ENCODE results near the gene GPX4.

Gene GPX4

DNA sequence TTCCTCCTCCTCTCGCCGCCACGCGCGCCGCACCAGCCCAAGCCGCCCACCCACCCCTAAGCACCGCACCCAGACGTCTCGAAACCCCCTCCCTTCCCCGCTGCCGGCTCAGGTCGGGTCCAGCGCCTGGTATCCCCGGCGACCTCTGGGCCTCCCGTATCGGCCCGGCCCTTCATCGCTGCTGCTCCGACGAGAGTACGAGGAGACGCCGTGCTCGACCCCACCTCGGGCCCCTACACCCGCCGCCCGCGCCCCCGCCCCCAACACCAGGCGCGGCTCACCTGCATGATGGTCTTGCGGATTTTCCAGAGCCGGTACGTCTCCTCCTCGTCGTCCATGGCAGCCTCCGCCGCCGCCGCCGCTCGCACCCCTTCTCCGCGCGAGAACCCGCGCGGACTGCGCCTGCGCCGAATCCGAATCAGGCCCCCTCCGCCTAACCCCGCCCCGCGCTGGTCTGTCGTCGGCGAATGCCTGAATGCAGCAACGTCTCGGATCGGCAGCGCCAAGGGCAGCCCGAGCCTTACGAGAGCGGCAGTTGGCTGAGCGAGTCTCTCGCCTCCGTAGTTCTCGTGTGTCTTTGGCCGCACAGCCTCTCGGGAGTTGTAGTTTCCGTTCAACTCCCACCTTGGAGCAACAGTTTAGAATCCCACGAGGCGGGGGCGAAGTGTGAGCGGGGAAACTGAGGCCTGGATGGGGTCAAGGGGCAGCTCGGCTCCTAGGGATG is 8.7 kb upstream of the GPX4 start, which contains the start of gene POLR2E:
TSS of gene POLR2E (minus strand) at position 398 of the 724 bp plus-strand sequence. CDS start at position 338, 60 bp downstream.
- peak; percentile 96 for DNase-seq (ENCODE audit: low read depth, low spot score)
- peak within 1 kb of the TSS; percentile 93 for H3K4me3 ChIP-seq (ENCODE audit: low read length)

- DNase-seq (ENCODE audit: low read depth, low spot score): no peak
These were observed 6.0 kb upstream of the GPX4 start for GRCh38 chr19:1097810-1098176.

DNA sequence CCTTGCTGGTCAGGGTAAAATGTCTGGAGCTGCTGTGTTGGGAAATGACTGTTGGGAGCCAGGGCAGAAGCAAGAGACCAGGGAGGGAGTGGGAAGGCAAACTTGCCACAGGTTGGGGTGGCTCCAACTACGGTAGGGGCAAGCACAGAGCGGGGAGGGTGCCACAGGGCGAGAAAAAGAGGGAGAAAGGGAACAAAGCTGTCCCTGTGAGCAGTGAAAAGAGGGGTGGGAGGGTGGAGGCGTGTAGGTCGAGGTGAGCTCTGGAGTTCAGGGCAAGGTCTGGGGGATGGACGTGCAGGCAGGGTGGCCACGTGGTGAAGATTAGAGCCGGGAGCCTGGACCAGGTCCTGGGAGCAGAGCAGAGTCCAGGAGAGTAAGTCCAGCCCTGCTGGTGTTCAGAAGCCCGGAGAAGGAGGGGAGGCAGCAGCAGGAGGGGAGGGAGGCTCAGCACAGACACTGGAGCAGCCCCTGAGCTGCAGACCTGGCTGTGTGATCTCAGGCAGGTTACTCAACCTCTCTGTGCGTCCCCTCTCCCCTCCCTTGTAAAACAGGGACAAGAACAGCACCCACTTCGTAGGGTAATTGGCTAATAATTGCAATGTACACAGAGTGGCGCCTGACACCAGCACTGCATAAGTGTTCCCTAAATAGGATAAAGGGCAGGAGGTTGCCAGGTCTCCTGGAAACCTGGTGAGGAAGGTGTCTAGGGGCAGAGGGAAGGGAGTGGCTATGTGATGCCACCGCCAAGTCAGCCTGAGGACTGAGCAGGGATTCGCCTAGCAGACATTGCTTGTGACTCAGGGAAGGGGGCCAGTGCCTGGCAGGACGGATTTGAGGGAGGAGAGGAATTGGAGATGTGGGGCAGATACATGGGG is 5.4 kb upstream of the GPX4 start:
- H3K4me3 ChIP-seq (ENCODE audit: low read length): no peak overlapping the region
- DNase-seq (ENCODE audit: low read depth, low spot score): no peak

More at GRCh38 chr19:1097810-1098176, 6.0 kb upstream of the GPX4 start:
- no peak overlapping the region for H3K4me3 ChIP-seq (ENCODE audit: low read length)

DNA sequence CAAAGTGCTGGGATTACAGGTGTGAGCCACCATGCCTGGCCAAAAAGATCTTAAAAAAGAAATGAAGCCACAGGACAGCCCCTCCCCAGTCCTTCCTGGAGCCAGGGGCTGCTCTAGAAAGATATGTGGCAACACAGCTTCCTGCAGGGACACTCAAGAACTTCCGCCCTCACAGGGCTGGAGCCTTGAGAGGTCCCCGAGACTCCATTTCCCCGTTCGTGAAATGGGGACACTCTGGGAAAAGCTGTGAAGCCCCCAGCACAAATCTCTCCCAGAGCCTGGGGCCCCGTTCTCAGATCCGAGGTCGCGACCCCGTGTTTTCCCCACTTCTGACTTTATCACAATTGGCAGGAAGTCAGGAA is 2.5 kb upstream of the GPX4 start:
- H3K4me3 ChIP-seq (ENCODE audit: low read length): no peak overlapping the region
- no peak for DNase-seq (ENCODE audit: low read depth, low spot score)

DNA sequence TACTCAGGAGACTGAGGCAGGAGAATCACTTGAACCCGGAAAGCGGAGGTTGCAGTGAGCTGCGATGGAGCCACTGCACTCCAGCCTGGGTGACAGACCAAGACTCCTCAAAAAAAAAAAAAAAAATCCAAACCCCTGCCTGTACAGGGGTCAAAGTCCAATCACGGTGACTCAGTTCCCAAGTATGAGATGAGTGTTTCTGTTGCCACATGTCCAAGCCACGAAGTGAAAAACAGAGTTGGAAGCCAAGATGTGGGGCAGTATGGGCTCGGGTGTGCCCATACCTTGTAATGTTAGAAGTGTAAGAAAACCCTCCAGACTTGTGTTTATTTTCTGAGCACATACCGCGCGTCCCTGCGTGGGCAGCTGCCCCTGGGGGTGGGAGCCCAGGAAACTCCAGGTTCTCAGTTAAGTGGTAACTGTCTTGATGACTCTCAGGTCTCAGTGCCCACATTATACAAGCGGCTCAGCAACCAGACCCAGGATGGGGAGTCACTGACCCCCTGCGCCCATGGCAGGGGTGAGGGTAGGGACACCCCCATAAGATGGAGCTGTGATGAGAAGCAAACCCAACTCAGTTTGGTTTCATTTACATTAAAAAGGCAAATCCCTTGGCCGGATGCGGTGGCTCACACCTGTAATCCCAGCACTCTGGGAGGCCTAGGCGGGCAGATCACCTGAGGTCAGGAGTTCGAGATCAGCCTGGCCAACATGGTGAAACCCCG is 1.2 kb upstream of the GPX4 start:
- no peak for DNase-seq (ENCODE audit: low read depth, low spot score)

GRCh38 chr19:1103132-1103707 is 574 bp upstream of the GPX4 start:
- H3K4me3 ChIP-seq (ENCODE audit: low read length): peak overlapping the region; percentile 55
- no peak for DNase-seq (ENCODE audit: low read depth, low spot score)

More for the DNA sequence above, 1.2 kb upstream of the GPX4 start:
- no peak overlapping the region for H3K4me3 ChIP-seq (ENCODE audit: low read length)

GRCh38 chr19:1104311-1105007 is 665 bp downstream of the GPX4 start:
- DNase-seq (ENCODE audit: low read depth, low spot score): peak; percentile 41
- H3K4me3 ChIP-seq (ENCODE audit: low read length): peak overlapping the region; percentile 69

- peak overlapping the region; percentile 69 for H3K4me3 ChIP-seq (ENCODE audit: low read length)
- no peak for DNase-seq (ENCODE audit: low read depth, low spot score)
These were observed 1.4 kb downstream of the GPX4 start for GRCh38 chr19:1105008-1105872.

- DNase-seq (ENCODE audit: low read depth, low spot score): no peak
- H3K4me3 ChIP-seq (ENCODE audit: low read length): no peak overlapping the region
These were observed 2.4 kb downstream of the GPX4 start for GRCh38 chr19:1105873-1106840.

GRCh38 chr19:1106841-1107660 is 3.3 kb downstream of the GPX4 start:
- no peak overlapping the region for H3K4me3 ChIP-seq (ENCODE audit: low read length)
- DNase-seq (ENCODE audit: low read depth, low spot score): no peak

DNA sequence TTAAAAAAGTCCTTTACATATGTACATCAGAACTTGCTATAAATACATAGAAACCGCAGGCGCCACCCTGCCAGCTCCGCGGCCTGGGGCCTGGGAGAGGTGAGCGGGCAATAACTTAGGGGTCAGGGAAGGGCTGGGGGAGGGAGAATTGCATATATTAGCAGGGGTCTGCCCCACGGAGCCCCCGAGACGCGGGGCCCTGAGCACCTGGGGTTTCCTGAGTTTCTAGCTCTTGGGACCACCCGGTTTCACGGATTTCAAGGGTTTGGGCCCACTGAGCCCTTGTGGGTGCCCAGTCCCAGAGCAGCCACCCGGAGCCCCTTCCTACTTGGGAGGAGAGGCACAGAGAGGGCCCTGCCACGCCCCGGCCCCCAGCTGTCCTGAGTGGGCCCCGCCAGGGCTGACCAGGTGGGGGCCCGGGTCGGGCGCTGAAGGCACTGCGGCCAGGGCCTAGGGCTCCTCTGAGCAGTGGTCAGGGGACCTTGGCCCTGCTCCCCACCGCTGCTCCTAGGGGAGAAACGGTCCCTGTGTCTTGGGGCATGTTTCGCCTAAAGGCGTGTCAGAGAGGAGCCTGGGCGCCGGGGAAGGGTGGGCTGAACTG is 4.0 kb downstream of the GPX4 start:
- H3K4me3 ChIP-seq (ENCODE audit: low read length): no peak overlapping the region
- no peak for DNase-seq (ENCODE audit: low read depth, low spot score)

DNA sequence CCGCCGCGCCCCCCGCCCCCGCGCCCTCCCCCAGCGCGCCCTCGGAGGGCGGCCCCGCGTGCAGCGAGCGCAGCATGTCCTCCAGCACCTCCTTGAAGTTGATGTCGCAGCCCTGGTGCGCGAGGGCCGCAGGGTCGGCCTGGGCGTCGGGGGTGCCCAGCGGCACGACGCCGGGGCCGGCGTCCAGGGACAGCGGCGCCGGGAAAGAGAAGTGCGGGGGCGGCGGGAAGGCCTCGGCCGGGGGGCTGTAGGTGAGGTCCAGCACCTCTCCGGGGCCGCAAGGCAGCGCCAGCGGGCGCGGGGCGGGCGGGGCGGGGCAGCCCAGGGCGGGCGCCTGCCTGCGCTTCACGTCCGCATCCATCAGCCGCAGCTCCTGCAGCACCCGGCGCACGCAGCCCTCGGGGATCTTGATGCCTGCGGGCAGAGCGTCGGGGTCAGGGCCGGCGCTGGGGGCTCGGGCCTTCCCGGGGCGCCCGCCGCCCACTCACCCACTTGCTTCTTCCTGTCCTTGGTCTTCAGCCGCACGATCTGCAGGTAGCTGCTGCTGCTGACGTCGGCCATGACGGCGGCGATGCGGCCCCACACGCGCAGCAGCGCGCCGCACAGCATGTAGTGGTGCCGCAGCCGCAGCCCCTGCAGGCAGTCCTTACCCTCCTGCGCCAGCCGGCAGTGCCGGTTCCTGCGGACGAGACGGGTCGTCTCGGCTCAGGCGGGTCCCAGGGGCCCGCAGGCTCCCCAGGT is 4.7 kb downstream of the GPX4 start:
- DNase-seq (ENCODE audit: low read depth, low spot score): no peak
- no peak overlapping the region for H3K4me3 ChIP-seq (ENCODE audit: low read length)

GRCh38 chr19:1109032-1109551 is 5.3 kb downstream of the GPX4 start:
- no peak overlapping the region for H3K4me3 ChIP-seq (ENCODE audit: low read length)
- no peak for DNase-seq (ENCODE audit: low read depth, low spot score)

DNA sequence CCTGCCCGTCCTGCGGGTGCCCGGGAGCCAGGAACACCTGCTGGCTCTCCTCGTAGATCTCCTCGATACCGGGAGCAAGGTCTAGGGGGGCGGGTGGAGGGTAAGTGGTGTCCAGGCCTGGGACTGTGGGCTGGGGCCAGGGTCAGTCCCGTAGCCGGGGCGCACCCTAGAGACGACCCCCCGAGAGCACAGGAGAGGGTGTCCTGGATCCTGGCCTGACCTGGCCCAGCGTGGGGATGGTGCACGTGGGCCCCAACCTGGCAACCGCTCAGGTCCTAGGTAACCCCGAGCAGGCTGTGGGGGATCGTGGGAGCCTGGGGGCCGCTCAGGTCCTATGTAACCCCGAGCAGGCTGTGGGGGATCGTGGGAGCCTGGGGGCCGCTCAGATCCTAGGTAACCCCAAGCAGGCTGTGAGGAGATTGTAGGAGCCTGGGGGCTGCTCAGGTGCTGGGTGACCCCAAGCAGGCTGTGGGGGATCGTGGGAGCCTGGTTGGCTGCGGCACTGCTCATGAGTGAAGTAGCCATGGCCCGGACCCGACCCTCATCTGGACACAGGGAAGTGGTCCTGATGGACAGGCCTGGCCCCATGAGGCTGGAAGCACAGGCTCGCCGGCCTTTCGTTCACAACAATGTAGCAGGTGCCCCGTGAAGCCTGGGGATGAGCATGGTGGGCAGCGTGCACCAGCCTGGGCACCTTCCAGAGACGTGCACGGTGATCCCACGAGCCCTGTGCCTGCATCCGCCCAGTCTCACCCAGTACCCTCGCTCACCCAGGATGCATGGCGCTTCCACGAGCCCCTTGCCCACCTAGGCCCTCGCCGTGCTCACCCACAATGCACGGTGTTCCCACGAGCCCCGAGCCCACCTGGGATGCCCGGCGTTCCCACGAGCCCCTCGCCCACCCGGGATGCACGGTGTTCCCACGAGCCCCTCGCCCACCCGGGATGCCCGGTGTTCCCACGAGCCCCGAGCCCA is 6.2 kb downstream of the GPX4 start:
- H3K4me3 ChIP-seq (ENCODE audit: low read length): no peak overlapping the region
- DNase-seq (ENCODE audit: low read depth, low spot score): no peak
